ENCODE measurements around the gene PLEKHA6. TPM values are rescaled to one million over a fixed set of nuclear protein-coding genes. Genes with fewer than 3 reads are reported as not detected.

PLEKHA6 gene
- total RNA-seq, 2 experiments from 2014 or later: 0.86 to 0.87 TPM

DNA sequence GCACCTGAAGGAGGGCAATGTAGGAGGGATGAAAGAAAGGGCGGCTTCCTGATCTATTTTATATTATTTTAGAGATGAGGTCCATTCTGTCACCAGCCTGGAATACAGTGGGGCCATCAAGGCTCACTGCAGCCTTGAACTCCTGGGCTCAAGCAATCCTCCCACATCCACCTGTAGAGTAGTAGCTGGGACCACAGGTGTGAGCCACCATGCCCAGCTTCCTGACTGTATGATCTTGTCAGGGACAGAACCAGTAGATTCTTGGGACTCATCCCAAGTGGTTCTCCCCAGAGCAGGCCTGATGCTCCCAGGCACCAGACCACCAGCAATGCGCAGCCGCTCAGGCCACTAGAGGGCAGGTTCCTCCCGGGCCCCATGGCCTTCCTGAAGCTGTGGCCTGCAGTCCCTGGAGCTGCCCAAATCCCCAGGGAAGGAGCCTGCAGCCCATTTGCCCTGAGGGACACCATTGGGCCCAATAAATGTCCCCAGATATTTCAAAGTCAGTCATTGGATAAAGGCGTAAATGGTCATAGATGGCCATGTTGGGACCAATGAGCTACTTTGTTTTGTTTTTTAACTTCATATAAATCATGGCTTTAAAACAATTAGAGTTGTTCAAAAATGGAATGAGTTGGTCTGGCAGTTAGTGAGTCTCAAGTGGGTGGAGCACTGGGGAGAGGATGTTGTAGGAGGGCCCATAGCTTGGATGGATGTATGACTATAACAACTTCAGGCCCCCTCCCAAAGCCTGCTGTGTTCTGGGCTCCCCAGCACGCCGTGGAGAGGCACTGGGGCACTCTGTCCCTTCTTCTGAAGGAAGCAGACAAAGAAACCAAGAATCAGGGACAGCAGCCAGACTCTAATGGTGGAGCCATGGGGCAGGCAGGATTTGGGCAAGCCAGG, 101.3 kb downstream of the PLEKHA6 start:
- H3K9me3 Mint-ChIP-seq (ENCODE audit: low read depth): no peaks in the 10 kb centered on the region
- H3K27ac Mint-ChIP-seq: no peak overlapping the region

DNA sequence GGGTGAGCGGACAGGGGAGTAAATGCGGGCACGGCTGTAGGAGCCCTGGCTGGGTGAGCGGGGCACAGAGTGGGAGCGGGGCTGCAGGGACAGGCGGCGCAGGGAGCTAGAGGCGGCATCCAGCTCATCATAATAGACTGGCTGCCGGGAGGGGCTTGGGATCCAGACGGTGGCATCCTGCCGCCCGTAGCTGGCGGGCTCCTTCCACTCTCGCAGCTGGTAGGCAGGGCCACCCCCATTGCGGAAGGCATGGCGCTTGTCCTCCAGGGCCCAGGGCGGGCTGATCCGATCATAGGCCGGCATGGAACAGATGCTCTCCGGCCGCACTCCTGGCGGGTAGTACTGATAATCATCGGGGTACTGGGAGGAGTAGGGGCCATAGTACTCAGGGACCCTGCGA, 102.3 kb downstream of the PLEKHA6 start:
- H3K4me3 Mint-ChIP-seq: no peak overlapping the region
- no peak overlapping the region for H3K27ac Mint-ChIP-seq
- H3K4me1 Mint-ChIP-seq: no peaks in the 10 kb centered on the region
- H3K27me3 Mint-ChIP-seq: no peaks in the 10 kb centered on the region
- intact Hi-C loops (cut with DNase I, micrococcal nuclease): no loop called here
- H3K36me3 Mint-ChIP-seq (ENCODE audit: low read depth): no peaks in the 10 kb centered on the region
- DNase-seq: no peak
- no peaks in the 10 kb centered on the region for H3K9me3 Mint-ChIP-seq (ENCODE audit: low read depth)
- ChIA-PET POLR2A (no interaction called here), CTCF (interaction anchor here (1.2 to 1.7 kb wide), 2 partner anchors 9 to 26 kb away, joined by 3 to 5 read pairs; no protein-coding TSS in a partner anchor)
- ATAC-seq: no peak

More for the DNA sequence above, 101.3 kb downstream of the PLEKHA6 start:
- ChIA-PET CTCF (interaction anchor here (0.6 to 2.4 kb wide), 24 partner anchors 8 to 547 kb away, joined by 3 to 11 read pairs (median 3); partner anchors contain the start of gene PLEKHA6), POLR2A (no interaction called here)
- DNase-seq (peak; percentile 71), ATAC-seq (peak; percentile 66)
- no peak overlapping the region for H3K4me3 Mint-ChIP-seq
- no peaks in the 10 kb centered on the region for H3K4me1 Mint-ChIP-seq
- no peaks in the 10 kb centered on the region for H3K36me3 Mint-ChIP-seq (ENCODE audit: low read depth)
- no peaks in the 10 kb centered on the region for H3K27me3 Mint-ChIP-seq
- intact Hi-C loops (cut with DNase I, micrococcal nuclease): loop anchor here (1.0 kb wide), 1 partner anchor 105 kb away; no protein-coding TSS in a partner anchor

DNA sequence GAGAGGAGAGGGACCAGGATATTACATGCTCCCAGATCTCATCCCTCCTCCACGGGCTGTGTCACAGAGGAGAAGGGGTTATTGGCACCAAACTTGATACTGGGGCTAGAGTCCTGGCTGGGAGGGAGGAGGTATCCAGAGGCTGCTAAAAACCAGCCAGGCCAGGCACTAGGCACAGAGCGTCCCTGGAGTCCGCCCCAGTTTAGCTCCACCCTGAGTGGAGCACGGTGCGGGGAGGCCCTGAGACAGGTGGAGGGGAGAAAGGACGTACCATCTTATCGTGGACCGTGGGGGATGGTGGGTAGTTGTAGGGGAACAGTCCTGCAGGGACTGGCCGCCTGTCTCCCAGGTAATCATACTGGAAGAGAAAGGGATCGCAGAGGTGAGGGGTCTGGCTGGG, 103.2 kb downstream of the PLEKHA6 start:
- Mint-ChIP-seq H3K9me3 (ENCODE audit: low read depth) (no peaks in the 10 kb centered on the region), H3K4me3 (no peak overlapping the region), H3K36me3 (ENCODE audit: low read depth) (no peaks in the 10 kb centered on the region), H3K27me3 (no peaks in the 10 kb centered on the region), H3K27ac (no peak overlapping the region), H3K4me1 (no peaks in the 10 kb centered on the region)
- POLR2A ChIA-PET: no interaction called here
- CTCF ChIA-PET: interaction anchor here (0.5 to 2.9 kb wide), 3 partner anchors 8 to 107 kb away, joined by 3 to 12 read pairs (median 3); no protein-coding TSS in a partner anchor
- ATAC-seq (no peak), DNase-seq (no peak)
- intact Hi-C loops (cut with DNase I, micrococcal nuclease): no loop called here

DNA sequence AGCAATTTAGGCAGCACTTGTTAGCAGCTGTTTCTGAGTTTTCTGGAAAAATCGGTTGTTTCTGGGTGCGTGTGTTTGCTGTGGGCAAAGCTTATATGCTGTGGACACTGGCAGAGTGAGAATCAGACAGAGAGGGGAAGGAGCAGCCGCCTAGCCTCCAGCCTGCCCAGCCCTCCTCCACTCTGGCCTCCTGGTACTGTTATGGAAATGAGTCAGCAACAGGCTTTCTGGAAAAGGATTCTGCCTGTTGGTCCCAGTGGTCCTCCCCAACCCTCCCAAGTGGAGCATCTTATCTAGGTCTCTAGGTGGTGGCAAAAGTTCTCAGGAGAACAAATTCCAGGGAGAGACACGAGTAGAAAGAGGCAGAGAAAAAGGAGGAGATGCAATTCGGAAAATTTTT, 103.8 kb downstream of the PLEKHA6 start:
- H3K4me3 Mint-ChIP-seq: no peak overlapping the region
- intact Hi-C loops (cut with DNase I, micrococcal nuclease): no loop called here
- no peaks in the 10 kb centered on the region for H3K36me3 Mint-ChIP-seq (ENCODE audit: low read depth)
- H3K27me3 Mint-ChIP-seq: no peaks in the 10 kb centered on the region
- no peaks in the 10 kb centered on the region for H3K4me1 Mint-ChIP-seq
- no peak for ATAC-seq
- H3K27ac Mint-ChIP-seq: no peak overlapping the region
- ChIA-PET POLR2A (no interaction called here), CTCF (interaction anchor here (2.9 kb wide), 1 partner anchor 108 kb away, joined by 12 read pairs; no protein-coding TSS in a partner anchor)
- no peaks in the 10 kb centered on the region for H3K9me3 Mint-ChIP-seq (ENCODE audit: low read depth)
- DNase-seq: no peak

DNA sequence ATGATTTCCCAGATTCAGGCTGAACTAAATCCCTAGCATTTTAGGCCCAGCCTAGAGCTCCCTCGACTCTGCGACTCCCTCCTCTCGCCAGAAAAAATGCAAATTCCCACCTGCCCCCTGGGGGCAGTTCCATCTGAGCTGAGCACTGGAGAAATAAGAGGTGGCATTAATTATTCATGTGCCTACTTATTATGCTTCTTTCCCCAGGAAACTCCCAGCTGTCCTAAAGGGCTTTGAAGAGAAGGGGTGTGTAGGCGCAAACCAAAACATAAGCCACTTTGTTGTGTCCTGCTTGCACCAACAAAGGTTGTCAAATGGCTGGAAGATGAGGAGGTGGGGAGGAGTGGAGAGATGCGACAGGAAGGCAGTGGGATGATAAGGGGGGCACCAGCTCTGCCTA, 104.5 kb downstream of the PLEKHA6 start:
- Mint-ChIP-seq H3K27me3 (no peaks in the 10 kb centered on the region), H3K4me3 (no peak overlapping the region), H3K27ac (no peak overlapping the region), H3K4me1 (no peaks in the 10 kb centered on the region), H3K36me3 (ENCODE audit: low read depth) (no peaks in the 10 kb centered on the region), H3K9me3 (ENCODE audit: low read depth) (no peaks in the 10 kb centered on the region)
- no peak for ATAC-seq
- ChIA-PET CTCF (interaction anchor here (0.8 to 2.9 kb wide), 3 partner anchors 81 to 108 kb away, joined by 3 to 12 read pairs (median 4); no protein-coding TSS in a partner anchor), POLR2A (no interaction called here)
- intact Hi-C loops (cut with DNase I, micrococcal nuclease): no loop called here
- DNase-seq: no peak

DNA sequence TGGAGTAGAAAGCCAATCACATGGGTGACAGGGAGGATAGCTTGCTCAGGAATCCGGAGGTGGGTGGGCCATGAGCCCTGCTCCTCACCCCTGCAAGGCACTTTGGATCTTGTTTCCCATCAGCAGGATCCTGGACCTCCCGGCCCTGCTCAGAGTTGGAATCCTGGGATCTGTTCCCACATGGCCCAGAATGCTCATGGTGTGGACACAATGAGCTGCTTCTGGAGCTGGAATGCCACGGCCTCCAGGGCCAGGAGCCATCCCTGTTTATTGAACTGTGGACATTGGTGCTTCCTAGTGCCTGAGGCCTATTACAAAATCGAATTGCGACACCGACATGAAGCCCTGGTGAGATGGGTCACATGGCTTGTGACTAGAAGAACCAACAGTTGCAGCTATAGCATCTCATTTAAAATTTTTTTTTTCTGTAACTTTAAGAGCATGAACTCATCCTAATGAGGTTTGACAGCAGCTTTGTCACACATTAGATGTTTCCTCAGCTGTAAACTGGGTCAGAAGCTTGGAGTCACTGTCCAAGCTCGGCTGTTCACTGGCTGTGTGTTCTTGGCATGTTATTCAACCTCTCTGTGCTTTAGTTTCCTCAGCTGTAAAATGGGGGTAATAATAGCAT, 105.6 kb downstream of the PLEKHA6 start:
- no peak for ATAC-seq
- Mint-ChIP-seq H3K36me3 (ENCODE audit: low read depth) (no peaks in the 10 kb centered on the region), H3K27ac (no peak overlapping the region), H3K9me3 (ENCODE audit: low read depth) (no peaks in the 10 kb centered on the region), H3K27me3 (no peaks in the 10 kb centered on the region), H3K4me3 (no peak overlapping the region), H3K4me1 (no peaks in the 10 kb centered on the region)
- POLR2A ChIA-PET: no interaction called here
- CTCF ChIA-PET: interaction anchor here (0.8 to 2.9 kb wide), 5 partner anchors 10 to 109 kb away, joined by 3 to 12 read pairs (median 5); no protein-coding TSS in a partner anchor
- intact Hi-C loops (cut with DNase I, micrococcal nuclease): no loop called here
- no peak for DNase-seq

DNA sequence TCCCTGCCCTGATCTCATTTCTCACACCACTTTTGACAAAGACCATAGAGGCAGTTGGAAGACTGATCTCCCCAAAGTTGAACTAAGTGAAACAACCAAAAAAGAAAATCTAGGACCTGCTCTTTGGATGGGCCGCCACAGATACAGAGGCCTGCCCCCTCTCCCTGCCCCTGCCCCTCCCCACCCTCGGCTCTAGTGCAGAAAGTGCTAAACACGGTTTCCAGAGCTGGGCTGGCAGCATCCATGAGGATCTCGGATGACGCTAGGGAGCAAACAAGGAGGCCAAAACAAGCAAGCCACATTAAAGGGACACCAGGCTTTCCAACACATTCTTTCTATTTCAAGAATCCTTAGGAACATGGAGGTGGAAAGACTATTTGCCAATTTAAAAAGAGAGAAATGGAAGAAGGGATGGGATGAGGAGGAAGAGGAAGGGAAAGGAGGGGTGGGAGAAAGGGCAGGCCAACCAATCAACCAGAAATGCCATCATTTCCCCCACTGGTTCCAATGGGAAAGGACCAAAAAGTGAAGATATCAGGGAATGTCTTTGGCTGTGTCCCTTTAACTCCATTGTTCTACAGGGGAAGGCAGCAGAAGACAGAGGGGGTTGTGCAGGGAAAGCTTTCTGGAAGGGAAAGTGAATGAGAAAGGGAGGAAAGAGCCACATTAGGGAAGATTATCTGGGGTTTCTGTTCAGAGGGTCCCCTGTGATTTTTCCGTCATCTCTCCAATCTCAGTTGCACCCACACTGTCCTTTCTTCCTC, 107.6 kb downstream of the PLEKHA6 start:
- ChIA-PET CTCF (no interaction called here), POLR2A (no interaction called here)
- Mint-ChIP-seq H3K4me1 (no peaks in the 10 kb centered on the region), H3K36me3 (ENCODE audit: low read depth) (no peaks in the 10 kb centered on the region), H3K4me3 (no peak overlapping the region), H3K27me3 (no peaks in the 10 kb centered on the region), H3K9me3 (ENCODE audit: low read depth) (no peaks in the 10 kb centered on the region), H3K27ac (no peak overlapping the region)
- no peak for ATAC-seq
- intact Hi-C loops (cut with DNase I, micrococcal nuclease): no loop called here
- no peak for DNase-seq

DNA sequence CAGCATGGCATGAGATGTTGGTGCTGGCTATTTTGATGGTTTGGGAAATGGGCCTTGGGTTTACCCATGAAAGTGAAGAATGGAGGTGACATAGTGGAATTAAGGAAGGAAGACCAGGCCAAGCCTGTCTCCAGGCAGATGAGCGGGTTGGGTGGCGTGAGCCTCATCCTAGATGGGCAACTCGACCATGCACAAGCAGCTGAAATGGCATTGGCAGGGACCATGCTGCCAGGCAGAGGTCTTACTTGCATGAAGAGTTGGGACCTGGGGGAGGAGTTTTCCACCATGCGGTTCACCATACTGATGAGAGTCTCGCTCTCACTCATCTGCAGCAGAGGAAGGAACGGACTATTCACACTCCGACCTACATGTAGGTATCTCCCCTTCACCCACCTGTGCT, 108.4 kb downstream of the PLEKHA6 start:
- POLR2A ChIA-PET: no interaction called here

DNA sequence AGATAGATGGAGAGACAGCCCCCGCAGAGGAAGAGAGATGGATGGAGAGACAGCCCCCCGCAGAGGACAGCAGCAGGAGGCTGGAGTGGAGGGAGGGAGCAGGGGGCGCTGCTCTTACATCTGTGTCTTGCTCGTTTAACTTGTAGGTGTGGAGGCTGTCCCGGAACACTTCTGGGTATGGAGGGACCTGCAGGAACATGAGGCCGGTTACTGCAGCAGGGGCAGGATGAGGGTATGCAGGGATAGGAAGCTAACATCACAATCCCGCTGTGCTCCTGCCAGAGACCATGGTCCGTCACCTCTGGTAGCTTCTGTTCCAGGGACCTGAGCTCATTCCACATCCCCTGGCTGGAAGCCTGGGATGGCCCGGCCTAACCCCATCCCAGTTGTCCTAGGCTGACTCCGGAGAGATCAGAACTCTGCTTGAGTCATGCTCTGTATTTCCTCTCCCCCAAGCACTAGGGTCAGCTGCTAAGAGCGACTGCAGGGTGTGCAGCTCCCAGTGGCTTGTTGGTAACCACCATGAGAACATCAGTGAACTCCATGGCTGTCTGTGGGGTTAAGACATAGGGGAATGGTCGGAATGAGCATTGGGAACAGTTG, 109.2 kb downstream of the PLEKHA6 start:
- DNase-seq (no peak), ATAC-seq (no peak)
- Mint-ChIP-seq H3K4me1 (no peaks in the 10 kb centered on the region), H3K27me3 (peaks cover 2% of the 10 kb centered on the region), H3K4me3 (no peak overlapping the region), H3K27ac (no peak overlapping the region), H3K9me3 (ENCODE audit: low read depth) (no peaks in the 10 kb centered on the region), H3K36me3 (ENCODE audit: low read depth) (no peaks in the 10 kb centered on the region)
- ChIA-PET CTCF (interaction anchor here (0.6 to 0.7 kb wide), 2 partner anchors 8 to 113 kb away, joined by 3 read pairs; no protein-coding TSS in a partner anchor), POLR2A (no interaction called here)
- intact Hi-C loops (cut with DNase I, micrococcal nuclease): no loop called here

More for the DNA sequence above, 108.4 kb downstream of the PLEKHA6 start:
- no peak overlapping the region for H3K4me3 Mint-ChIP-seq
- no peaks in the 10 kb centered on the region for H3K9me3 Mint-ChIP-seq (ENCODE audit: low read depth)
- H3K27ac Mint-ChIP-seq: no peak overlapping the region
- no peaks in the 10 kb centered on the region for H3K36me3 Mint-ChIP-seq (ENCODE audit: low read depth)
- intact Hi-C loops (cut with DNase I, micrococcal nuclease): no loop called here
- H3K4me1 Mint-ChIP-seq: no peaks in the 10 kb centered on the region
- H3K27me3 Mint-ChIP-seq: peaks cover 2% of the 10 kb centered on the region
- DNase-seq: no peak
- ATAC-seq: no peak
- CTCF ChIA-PET: interaction anchor here (0.7 kb wide), 1 partner anchor 112 kb away, joined by 3 read pairs; no protein-coding TSS in a partner anchor

DNA sequence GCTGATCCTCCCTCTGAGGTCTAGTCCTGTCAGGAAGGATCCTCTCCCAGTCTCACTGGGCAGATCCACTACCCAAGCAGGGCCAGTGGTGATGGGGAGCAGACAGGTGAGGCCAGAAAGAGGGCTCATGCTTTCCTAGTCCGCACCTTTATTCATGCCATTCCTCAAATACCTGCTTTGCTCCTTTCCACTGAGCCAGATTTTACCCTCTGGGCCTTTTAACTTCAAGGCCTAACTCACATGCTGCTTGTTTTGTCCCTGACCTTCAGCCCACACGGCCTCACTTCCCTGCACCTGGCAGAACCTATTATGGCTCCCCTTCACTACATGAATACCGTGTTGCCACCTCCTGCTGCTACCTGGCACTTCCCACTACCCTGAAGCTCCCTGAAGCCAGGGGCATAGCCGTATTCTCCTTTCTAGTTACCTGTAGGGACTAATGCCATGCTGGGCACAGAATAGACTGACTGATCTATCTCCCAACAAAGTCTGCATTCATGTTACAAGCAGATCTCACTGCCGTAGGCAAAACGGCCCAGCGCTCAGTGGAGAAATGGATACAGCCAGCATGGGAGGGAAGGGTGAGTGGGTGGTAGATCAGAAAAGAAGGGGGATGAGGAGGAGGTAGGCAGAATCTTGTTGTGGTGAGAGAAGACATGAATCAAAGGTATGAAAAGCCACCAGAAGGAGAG, 109.8 kb downstream of the PLEKHA6 start:
- ATAC-seq (no peak), DNase-seq (no peak)
- peaks cover 2% of the 10 kb centered on the region for H3K27me3 Mint-ChIP-seq
- H3K4me1 Mint-ChIP-seq: no peaks in the 10 kb centered on the region
- intact Hi-C loops (cut with DNase I, micrococcal nuclease): no loop called here
- no peaks in the 10 kb centered on the region for H3K9me3 Mint-ChIP-seq (ENCODE audit: low read depth)
- H3K36me3 Mint-ChIP-seq (ENCODE audit: low read depth): no peaks in the 10 kb centered on the region
- H3K4me3 Mint-ChIP-seq: no peak overlapping the region
- POLR2A ChIA-PET: no interaction called here
- CTCF ChIA-PET: no interaction called here
- no peak overlapping the region for H3K27ac Mint-ChIP-seq

All from activated CD4-positive, alpha-beta T cell treated with anti-CD3 and anti-CD28 coated beads for 36 hours (primary cell).